GM19099 (cell line): Measurements from ENCODE around the gene OS9.

Experiments used
- POLR2A ChIP-seq: IDR thresholded peaks from 3 replicates; pipeline ENCODE4 v1.6.1; 2011; ENCODE audit warnings: low read depth; ENCODE audit not compliant: insufficient read length; ENCODE audit errors: extremely low read depth

The OS9 gene

DNA sequence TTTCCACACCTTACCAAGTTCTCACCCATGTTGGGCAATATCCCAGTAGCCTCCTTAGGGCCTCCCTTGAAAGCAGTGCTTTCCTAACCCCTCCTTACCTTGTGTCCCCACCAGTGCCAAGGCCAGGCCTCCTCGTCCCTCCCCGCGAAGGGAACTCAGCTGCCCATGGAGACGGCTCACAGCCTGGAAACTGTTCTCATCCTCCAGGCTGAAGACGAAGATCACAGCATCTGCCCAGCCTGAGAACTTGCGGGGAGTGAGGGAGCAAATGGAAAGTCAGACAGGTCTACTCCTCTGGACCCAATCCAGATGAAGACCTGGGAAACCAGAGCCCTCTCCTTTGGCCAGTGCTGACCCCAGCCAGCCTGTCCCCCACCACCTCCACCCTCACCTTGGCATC, 40.0 kb downstream of the OS9 start:
- no peak for TF ChIP-seq POLR2A

GRCh38 chr12:57734591-57734990, 40.7 kb downstream of the OS9 start:
- TF ChIP-seq POLR2A, result no peak

GRCh38 chr12:57735198-57735855, 41.4 kb downstream of the OS9 start:
- TF ChIP-seq POLR2A, result no peak

- no peak for TF ChIP-seq POLR2A
Measured at GRCh38 chr12:57735952-57736740, 42.2 kb downstream of the OS9 start.

DNA sequence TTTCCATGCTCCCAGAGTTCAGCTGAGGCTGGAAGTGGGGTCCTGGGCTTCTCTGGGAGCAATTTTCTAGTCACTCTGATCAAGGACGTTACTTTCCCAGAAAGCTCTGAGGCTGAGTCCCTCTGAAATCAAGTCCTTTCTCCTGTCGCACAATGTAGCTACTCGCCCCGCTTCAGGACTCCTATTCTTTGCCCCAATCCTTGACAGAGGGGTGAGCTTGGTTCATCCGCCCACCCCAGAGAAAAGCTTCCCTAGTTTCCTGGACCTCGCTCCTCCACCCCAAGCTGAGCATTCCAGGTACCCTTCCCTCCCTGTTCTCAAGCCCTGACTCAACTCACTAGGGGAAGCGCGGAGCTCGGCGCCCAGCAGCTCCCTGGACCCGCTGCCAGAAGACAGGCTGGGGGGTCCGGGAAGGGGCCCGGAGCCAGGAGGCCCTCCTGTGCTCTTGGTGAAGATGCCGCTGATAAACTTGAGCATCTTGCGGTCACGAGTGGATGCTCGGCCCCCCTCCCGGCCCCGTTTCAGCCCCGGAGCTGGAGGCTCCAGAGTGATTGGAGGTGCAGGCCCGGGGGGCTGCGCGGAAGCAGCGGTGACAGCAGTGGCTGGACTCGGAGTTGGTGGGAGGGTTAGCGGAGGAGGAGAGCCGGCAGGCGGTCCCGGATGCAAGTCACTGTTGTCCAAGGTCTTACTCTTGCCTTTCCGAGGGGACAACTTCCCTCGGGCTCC, 43.0 kb downstream of the OS9 start:
- TF ChIP-seq POLR2A, result no peak

GRCh38 chr12:57737467-57738460, 43.8 kb downstream of the OS9 start:
- TF ChIP-seq POLR2A, result no peak

GRCh38 chr12:57738661-57739237, 44.8 kb downstream of the OS9 start, which contains the start of gene AGAP2:
TSS of gene AGAP2 (minus strand) at chr12:57738742. CDS start at chr12:57738246, 496 bp downstream.
- TF ChIP-seq POLR2A, result no peak

GRCh38 chr12:57739387-57739786, 45.5 kb downstream of the OS9 start:
- TF ChIP-seq POLR2A, result no peak

GRCh38 chr12:57739914-57740538, 46.1 kb downstream of the OS9 start:
- no peak for TF ChIP-seq POLR2A

- TF ChIP-seq POLR2A, result no peak
Measured at GRCh38 chr12:57740656-57741412, 46.9 kb downstream of the OS9 start.

DNA sequence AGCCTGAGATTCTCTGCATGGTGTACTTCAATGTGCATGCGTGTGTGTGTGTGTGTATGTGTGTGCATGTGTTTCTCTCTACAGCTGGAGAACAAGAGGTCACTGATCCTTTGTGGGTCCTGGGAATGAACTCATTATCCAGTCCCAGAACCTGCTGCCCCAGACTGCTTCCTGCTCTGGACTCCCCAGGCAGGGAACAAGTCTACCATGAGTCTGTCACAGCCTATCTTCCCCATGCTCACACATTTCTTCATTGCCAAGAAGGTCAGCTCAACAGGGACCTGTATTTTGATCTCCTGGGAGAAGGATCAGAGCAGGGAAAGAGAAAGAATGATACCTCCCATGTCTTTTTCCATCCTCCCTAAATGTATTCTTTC, 47.5 kb downstream of the OS9 start:
- TF ChIP-seq POLR2A, result no peak

- TF ChIP-seq POLR2A, result peak; percentile 55
Measured at GRCh38 chr12:57741844-57742738, 48.2 kb downstream of the OS9 start.
